OCI-LY3 (cell line): ENCODE measurements around the gene ALKBH3.

ENCODE experiments used
- EZH2phosphoT487 ChIP-seq: fragments of 200-600 bp; shearing (Covaris generic); IDR thresholded peaks from 2 replicates; pipeline ENCODE4 v1.6.1; 2018; ENCODE audit warnings: antibody characterized with exemption, mixed run types, low read depth
- TF ChIP-seq, protein P1 (sequence below): fragments of 200-600, 300-600 bp; sonication (generic); IDR thresholded peaks from 2 replicates; pipeline ENCODE4 v1.5.1; 2014; ENCODE audit warnings: antibody characterized with exemption, low read length, low read depth

DNA sequence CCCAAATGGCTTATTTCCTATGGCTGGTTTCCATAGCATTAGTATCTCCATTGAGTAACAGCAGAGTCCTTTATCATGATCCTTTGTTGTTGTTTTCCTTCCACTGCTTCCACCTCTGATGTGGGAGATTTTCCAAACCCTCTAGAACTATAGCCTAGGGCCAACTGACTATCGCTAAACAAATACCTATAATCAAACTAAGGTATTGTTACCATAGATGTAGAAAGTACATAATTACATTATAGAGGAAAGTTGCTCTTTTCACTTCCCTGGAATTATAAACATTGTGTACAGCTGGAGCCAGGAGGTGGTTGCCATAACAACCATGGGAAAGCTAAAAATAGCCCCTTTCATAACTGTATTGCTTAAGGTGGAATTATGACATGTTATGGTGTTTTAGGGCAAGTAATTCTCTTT, 47.0 kb upstream of the ALKBH3 start:
- TF ChIP-seq, protein P1, sequence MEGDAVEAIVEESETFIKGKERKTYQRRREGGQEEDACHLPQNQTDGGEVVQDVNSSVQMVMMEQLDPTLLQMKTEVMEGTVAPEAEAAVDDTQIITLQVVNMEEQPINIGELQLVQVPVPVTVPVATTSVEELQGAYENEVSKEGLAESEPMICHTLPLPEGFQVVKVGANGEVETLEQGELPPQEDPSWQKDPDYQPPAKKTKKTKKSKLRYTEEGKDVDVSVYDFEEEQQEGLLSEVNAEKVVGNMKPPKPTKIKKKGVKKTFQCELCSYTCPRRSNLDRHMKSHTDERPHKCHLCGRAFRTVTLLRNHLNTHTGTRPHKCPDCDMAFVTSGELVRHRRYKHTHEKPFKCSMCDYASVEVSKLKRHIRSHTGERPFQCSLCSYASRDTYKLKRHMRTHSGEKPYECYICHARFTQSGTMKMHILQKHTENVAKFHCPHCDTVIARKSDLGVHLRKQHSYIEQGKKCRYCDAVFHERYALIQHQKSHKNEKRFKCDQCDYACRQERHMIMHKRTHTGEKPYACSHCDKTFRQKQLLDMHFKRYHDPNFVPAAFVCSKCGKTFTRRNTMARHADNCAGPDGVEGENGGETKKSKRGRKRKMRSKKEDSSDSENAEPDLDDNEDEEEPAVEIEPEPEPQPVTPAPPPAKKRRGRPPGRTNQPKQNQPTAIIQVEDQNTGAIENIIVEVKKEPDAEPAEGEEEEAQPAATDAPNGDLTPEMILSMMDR, result no peak
- no peak for TF ChIP-seq EZH2phosphoT487
